NCI-H1417 treated with DMSO at 0.1 percent for 48 hours (cell line): ENCODE results near the gene PGBD2.
"Not testable (repeated sequence)": the region's sequence is repeated elsewhere in the genome, so short reads cannot be mapped to it uniquely, and the experiment has no call there.

Experiments used
- DNase-seq: peaks from one replicate; lab custom pipeline; 2025; lab: John Stamatoyannopoulos, UW

PGBD2 gene

GRCh38 chr1:248886237-248886895, 19.7 kb upstream of the PGBD2 start:
- DNase-seq, result no peak

DNA sequence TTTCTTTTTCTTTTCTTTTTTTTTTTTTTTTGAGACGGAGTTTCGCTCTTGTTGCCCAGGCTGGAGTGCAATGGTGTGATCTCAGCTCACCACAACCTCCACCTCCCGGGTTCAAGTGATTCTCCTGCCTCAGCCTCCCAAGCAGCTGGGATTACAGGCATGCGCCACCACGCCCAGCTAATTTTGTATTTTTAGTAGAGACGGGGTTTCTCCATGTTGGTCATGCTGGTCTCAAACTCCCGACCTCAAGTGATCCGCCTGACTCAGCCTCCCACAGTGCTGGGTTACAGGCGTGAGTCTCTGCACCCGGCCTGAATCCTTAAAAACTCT, 16.2 kb upstream of the PGBD2 start:
- DNase-seq, result not testable (repeated sequence)

DNA sequence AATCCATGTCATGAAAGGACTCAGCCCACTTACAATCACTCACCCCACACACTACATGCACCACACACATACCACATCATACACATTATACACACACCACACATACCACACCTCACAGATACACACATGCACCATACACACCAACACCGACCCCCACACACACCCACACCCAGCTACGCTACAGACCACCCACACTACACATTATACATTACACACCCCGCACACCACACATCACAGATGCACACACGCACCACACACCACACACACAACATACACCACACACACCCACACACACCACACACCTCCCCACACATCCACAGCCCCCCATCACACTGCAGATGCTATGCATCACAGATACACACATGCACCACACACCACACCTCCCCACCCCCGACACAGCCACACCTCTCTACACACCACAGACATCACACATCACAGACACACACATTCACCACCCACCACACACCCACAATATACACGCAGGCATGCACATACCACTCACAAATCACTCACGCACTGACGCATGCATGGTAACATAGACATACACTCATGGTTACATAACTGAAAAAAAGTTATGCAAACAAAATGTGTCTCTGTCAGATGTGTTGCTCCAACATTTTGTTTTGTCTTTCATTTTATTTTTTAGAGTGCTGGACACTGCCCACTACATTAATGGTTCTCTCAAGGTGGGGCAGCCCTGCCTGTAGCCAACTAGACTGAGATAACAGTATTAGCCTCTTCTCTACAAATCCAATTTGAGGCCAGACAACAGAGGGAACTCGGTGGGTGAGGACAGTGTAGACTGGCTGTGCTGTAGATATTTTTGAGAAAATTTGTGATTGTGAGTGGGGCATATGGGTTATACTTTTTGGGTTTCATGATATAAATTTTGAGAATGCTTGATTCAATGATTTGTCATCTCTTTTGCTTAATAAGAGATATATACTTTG, 15.2 kb upstream of the PGBD2 start:
- DNase-seq, result no peak

- DNase-seq, result no peak
Observed at GRCh38 chr1:248891758-248892157, 14.3 kb upstream of the PGBD2 start.

- no peak for DNase-seq
Observed at GRCh38 chr1:248892590-248892989, 13.4 kb upstream of the PGBD2 start.

DNA sequence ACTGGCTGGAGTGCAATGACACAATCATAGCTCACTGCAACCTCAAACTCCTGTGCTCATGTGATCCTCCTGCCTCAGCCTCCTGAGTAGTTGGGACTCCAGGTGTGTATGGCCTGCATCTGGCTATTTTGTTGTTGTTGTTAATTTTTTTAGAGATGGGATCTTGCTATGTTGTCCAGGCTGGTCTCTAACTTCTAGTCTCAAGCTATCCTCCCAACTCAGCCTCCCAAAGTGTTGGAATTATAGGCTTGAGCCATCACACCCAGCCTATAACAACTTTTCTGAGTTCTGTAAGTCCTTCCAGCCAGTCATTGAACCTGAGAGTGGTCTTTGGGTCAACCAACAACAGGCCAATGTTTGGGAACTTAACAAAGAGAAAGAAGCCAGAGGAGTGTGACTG, 11.2 kb upstream of the PGBD2 start:
- DNase-seq, result no peak

- no peak for DNase-seq
Observed at GRCh38 chr1:248897412-248898337, 8.4 kb upstream of the PGBD2 start.

GRCh38 chr1:248900637-248901036, 5.4 kb upstream of the PGBD2 start:
- no peak for DNase-seq

GRCh38 chr1:248901578-248901977, 4.5 kb upstream of the PGBD2 start:
- no peak for DNase-seq

GRCh38 chr1:248904437-248905216, 1.4 kb upstream of the PGBD2 start:
- DNase-seq, result no peak

DNA sequence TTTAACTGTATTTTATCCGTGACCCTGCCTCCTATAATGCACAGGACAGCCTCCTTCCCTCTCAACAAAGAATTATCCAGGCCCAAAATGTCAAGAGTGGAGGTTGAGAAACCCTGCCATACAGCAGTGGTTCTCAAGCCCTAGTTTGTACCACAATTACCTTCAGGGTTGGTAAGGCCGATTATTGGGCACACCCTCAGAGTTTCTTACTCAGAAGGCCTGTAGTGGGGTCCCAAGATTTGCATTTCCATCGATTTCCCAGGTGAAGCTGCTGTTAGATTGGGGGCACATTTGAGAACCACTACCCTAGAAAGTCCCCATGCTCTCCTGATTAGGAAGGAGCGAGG, 400 bp upstream of the PGBD2 start:
- DNase-seq, result no peak

DNA sequence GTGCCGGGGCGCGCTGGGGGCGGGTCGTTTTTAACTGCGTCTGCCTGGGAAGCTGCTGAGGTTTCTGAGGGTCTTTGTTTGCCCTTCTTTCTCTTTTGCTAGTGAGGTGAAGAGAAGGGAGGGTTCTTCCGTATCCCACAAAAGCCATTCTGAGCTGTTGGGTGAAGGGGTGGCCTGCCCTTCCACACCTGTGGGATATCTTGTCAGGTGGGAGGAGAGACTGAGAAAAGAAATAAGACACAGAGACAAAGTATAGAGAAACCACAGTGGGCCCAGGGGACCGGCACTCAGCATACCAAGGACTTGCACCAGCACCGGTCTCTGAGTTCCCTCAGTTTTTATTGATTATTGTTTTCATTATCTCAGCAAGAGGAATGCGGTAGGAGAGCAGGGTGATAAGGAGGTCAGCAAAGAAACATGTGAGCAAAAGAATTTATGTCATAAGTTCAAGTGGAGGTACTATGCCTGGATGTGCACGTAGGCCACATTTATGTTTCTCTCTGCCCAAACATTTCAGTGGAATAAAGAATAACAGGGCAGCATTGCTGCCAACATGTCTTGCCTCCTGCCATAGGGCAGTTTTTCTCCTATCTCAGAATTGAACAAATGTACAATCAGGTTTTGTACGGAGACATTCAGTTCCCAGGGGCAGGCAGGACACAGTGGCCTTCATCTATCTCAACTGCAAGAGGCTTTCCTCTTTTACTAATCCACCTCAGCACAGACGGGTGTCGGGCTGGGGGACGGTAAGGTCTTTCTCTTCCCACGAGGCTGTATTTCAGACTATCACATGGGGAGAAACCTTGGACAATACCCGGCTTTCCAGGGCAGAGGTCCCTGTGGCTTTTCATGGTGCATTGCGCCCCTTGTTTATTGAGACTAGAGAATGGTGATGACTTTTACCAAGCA, 972 bp downstream of the PGBD2 start:
- DNase-seq, result no peak

DNA sequence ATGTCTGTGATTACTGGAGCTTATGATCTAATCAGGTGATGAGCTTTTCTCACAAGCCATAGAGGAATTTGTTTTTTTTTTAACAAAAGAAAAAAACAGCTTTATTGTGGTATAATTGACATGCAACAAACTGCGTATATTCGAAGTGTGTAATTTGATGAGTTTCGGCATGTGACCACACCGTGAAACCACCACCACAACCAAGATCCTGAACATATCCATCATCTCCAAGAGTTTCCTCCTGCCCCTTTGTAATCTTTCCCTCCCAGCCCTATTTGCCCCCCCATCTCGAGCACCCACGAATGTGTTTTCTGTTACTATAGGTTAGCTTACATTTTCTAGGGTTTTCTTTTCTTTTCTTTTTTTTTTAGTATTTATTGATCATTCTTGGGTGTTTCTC, 4.7 kb downstream of the PGBD2 start:
- no peak for DNase-seq

- no peak for DNase-seq
Observed at GRCh38 chr1:248913933-248914332, 7.9 kb downstream of the PGBD2 start.

- no peak for DNase-seq
Observed at GRCh38 chr1:248914796-248915381, 8.9 kb downstream of the PGBD2 start.

GRCh38 chr1:248918131-248918530, 12.1 kb downstream of the PGBD2 start:
- no peak for DNase-seq

DNA sequence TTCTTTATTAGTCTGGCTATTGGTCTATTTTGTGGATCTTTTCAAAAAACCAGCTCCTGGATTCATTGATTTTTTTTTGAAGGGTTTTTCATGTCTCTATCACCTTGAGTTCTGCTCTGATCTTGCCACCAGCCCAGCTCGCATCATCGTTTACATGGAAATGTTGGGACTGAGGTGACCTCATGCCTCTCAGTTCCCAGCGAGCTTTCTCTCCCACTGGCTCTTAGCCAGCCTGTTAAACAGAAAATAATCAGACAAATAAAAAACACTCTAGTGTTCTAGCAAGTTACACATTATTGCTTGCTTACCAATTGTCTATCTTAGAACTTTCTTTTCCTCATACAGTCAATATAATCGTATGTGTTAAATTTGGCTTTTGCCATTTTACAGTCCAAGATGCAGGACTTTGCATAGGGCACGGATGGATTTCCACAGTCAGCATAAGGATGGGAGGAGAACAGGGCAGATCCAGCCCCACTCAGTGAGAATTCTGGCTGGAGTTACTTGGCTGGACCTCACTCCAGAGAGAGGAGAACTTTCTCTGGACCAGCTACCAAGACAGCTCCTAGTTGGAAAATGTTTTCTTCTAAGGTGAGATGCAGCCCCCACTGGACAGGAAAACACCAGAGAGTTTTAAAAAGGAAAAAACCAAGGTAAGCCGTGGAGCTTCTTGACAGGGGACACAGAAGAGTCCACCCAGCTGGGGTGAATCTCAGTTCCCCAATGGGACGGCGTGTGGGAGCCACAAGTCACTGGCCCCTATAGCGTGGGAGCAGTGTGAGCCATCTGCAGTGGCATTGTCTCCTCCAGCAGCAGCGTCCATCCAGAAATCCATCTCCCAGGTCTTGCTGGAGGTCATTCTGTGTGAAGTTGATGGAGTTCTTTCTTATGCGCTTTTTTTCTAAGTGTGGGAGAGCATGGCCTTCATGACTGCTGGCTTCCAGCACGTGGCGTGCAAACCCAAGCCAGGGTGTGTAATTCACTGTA, 17.6 kb downstream of the PGBD2 start:
- no peak for DNase-seq

GRCh38 chr1:248924696-248925532, 18.9 kb downstream of the PGBD2 start:
- no peak for DNase-seq
